CD4-positive, alpha-beta T cell treated with Interleukin-6 at 100 ng/mL for 8 hours (primary cell): ENCODE measurements around the gene PRR12.

Experiments
- DNase-seq: peaks from one replicate; pipeline ENCODE4 v3.0.0-alpha.2; 2020; ENCODE audit warnings: mixed read lengths, low spot score

Gene PRR12

DNA sequence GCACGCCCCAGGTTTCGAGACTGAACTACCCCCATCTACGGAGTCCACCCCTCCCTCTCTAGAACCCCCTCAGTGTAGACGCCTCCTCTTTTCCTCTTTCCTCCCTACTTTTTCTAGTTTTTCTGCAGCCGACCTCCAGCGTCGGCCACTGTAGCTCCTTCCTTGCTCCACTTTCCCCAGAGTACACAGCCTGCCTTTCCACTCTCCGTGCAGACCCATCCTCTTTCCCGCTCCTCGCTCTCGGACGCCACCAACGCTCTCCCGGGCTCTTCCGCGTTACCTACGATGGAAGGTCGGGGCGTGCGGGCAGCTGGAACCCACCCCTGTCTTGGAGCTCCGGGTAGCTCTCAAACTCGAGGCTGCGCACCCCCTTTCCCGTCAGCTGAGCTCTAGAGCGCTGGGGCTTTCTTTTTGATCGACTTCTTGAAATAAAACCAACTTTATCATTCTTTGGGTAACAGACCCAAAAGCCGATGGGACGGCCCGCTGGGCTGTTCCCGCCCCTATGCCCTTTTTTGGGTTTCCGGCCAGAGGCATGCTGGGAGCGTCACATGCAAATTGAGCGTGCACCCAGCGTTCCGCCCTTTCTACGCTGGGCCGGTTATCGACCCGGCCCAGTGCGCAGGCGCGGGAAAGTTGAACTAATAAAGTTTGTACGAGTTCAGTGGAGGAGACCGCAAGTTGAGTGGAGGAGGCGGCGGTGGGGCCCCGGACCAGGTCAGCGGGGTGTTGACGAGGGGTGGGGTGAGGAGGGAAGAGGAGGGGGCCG, 74.6 kb downstream of the PRR12 start, which contains the start of the genes BCL2L12 and IRF3:
TSS of gene BCL2L12 (plus strand) at position 583 of the 769 bp plus-strand sequence. CDS start 760 bp downstream, outside the sequence.
TSS of gene IRF3 (minus strand) at position 507 of the 769 bp plus-strand sequence. CDS start 1,019 bp downstream, outside the sequence.
- peak; percentile 98 for DNase-seq

DNA sequence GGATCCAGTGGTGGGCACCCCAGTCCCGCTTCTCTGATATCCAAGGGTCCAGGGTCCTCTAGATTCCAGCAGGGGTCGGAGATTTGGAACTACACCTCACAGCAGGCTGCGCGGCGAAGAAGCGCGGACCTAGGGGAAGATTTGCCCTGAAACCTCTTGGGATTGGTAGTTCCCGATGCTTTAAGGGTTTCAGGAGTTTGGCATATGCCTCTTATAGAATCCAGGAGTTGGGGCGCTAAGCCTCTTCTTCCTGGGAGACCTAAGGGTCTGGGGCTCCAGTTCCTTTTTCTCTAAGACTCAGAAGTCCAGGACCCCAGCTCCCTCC, 75.1 kb downstream of the PRR12 start:
- DNase-seq: no peak

DNA sequence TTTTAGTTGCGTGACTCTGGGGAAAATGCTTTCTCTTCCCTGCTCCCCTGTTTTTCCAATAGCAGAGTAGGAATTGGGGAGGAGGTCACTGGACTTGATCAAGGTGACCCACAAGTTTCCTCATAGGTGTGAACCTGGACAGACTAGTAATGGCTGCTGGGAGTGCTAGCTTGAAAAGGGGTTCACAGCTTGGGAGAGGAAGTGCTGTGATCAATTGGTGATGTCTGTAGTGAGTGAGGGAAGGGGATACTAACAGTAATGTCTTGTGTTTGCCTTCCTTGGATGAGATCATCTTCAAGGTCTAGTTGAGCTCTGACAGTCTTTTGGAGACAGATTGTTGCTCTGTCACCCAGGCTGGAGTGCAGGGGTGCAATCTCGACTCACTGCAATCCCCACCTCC, 76.5 kb downstream of the PRR12 start:
- DNase-seq: no peak

DNA sequence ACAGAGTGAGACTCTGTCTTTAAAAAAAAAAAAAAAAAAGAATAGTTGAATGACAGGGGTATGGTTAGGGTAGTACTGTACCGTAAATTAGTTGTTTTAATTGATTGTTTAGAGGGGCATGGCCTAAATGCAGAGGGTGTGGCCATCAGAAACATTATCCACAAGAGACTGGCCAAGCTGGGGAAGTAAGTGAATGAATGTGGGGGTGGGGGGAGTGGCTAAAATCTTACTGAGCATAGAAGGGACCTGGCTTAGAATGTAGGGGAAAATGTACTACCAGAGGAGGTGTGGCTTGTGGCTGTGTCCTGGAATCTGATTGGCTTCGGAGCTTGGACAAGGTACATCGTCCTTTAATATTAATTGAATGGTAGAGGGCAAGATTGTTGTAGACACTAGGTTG, 78.5 kb downstream of the PRR12 start:
- DNase-seq: no peak

DNA sequence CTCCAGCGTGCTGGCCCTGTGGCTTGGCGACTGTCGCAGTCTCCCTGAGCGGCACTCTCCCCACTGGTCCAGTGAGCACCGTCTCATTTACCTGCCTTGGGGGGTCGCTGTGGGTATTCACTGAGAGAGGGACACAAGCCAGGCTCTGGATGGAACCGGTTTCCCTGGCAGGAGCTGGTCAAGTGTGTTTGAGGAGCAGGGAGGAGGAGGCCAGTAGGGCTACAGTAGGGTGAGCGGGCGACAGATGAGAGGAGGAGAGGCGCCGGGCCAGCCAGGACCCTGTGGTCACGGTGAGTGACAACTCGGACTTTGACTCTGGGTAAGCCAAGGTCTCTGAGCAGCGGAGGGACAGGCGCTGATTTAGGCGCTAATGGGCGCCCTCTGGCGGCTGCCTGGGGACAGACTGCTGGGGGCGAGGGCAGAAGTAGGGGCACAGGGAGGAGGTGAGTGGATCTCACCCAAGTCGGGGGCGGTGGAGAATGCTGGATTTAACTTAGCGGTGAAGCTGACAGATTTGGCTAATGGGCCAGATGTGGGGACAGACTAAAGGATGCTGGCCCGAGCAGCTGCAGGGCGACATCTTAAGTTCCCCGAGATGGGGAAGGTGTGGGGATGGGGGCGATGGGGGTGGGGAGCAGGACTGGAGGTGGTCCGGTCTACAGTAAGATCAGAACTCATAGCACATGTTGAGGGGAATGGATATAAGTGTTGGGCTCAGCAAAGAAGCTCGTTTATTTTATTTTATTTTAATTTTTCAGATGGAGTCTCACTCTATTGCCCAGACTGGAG, 81.3 kb downstream of the PRR12 start:
- DNase-seq: peak; percentile 74
